Endothelial cell of umbilical vein (primary cell): ENCODE data around the gene DMWD.

Experiments used
- CTCF ChIP-seq, 2 donors: IDR thresholded peaks; 1 replicate in 1 of 2; 2 replicates in 1 of 2; pipeline ENCODE4 v1.5.1; 2011; ENCODE audit warnings: low read length in 2 of 2, mild to moderate bottlenecking in 2 of 2, moderate library complexity in 2 of 2, control low read depth in 1 of 2, inconsistent platforms in 1 of 2, low read depth in 1 of 2; ENCODE audit not compliant: insufficient read depth in 1 of 2; ENCODE audit errors: extremely low read depth in 1 of 2
- EZH2 ChIP-seq: IDR thresholded peaks from 2 replicates; pipeline ENCODE4 v1.6.1; 2012; ENCODE audit warnings: borderline replicate concordance, low read depth, mild to moderate bottlenecking, moderate library complexity, low read length, inconsistent platforms; ENCODE audit not compliant: severe bottlenecking
- FOS ChIP-seq: IDR thresholded peaks from 2 replicates; pipeline ENCODE4 v1.6.1; 2011; ENCODE audit warnings: mild to moderate bottlenecking, low read length, moderate library complexity, borderline replicate concordance; ENCODE audit not compliant: insufficient read depth
- GATA2 ChIP-seq: IDR thresholded peaks from 2 replicates; pipeline ENCODE4 v1.7.0; 2011; ENCODE audit warnings: low read depth, mild to moderate bottlenecking, moderate library complexity, mixed read lengths, low read length; ENCODE audit not compliant: insufficient read length, insufficient read depth
- JUN ChIP-seq: IDR thresholded peaks from 2 replicates; pipeline ENCODE4 v1.6.1; 2011; ENCODE audit warnings: borderline replicate concordance, low read depth; ENCODE audit not compliant: insufficient read length, insufficient read depth
- MAX ChIP-seq: IDR thresholded peaks from 2 replicates; pipeline ENCODE4 v1.6.1; 2011; ENCODE audit not compliant: insufficient read depth, insufficient read length
- POLR2A ChIP-seq: IDR thresholded peaks from 2 replicates; pipeline ENCODE4 v1.6.1; 2012; ENCODE audit warnings: low read depth, mild to moderate bottlenecking, control low read depth, low read length
- POLR2AphosphoS5 ChIP-seq: IDR thresholded peaks from 2 replicates; pipeline ENCODE4 v1.6.1; 2012; ENCODE audit warnings: low read depth, mild to moderate bottlenecking, control low read depth, low read length, moderate library complexity; ENCODE audit not compliant: insufficient read depth

GRCh38 chr19:45774765-45775164 lies 17.9 kb downstream of the DMWD start:
- no peak for TF ChIP-seq EZH2
- TF ChIP-seq CTCF (IDR thresholded peaks at IDR 0.05; ENCODE audit: extremely low read depth in 1 of 2, insufficient read depth in 1 of 2, low read depth in 1 of 2, low read length in 2 of 2) = no peak
- no peak for TF ChIP-seq MAX
- TF ChIP-seq POLR2A = no peak
- no peak for TF ChIP-seq GATA2
- no peak for TF ChIP-seq FOS
- no peak for TF ChIP-seq POLR2AphosphoS5
- no peak for TF ChIP-seq JUN
